Measurements from ENCODE around the gene RANBP17. TPM values are rescaled to one million over a fixed set of nuclear protein-coding genes. Genes with fewer than 3 reads are reported as not detected.

RANBP17 gene
- total RNA-seq, 4 donors from 2014 or later: 10.2 to 13.8 (median 10.9) TPM

- in situ Hi-C loops (cut with MboI; ENCODE audit: low pct_ligation_motif_present in 1 of 4, low pct_unique_long_range_greater_than_20kb in 1 of 4, low sequenced_read_pairs in 3 of 4): no loop called here
- DNase-seq: no peak
- TF ChIP-seq CTCF (IDR thresholded peaks at IDR 0.05) (no peak), EP300 (IDR thresholded peaks at IDR 0.05; ENCODE audit: low read depth) (no peak), POLR2AphosphoS5 (IDR thresholded peaks at IDR 0.05) (no peak), POLR2A (IDR thresholded peaks at IDR 0.05) (no peak)
- Histone ChIP-seq H3K36me3 (no peaks in the 10 kb centered on the region), H3K9me3 (peaks cover 20 to 36% of the 10 kb centered on the region in 2 donors), H3K4me3 (no peak overlapping the region), H3K27ac (no peak overlapping the region), H3K4me1 (no peaks in the 10 kb centered on the region), H3K27me3 (no peaks in the 10 kb centered on the region)
- intact Hi-C loops (cut with DNase I; ENCODE audit: low total_unique reads): no loop called here
- WGBS, 2 donors (ENCODE audit: low coverage in 1 of 2): 67 to 75% methylated on average over 2 of the region's 2 CpGs
These were observed 205.8 kb downstream of the RANBP17 start for GRCh38 chr5:171067540-171068130.

GRCh38 chr5:171074747-171075146 is 212.9 kb downstream of the RANBP17 start:
- H3K4me1 ChIP-seq: no peaks in the 10 kb centered on the region
- no peaks in the 10 kb centered on the region for H3K9me3 ChIP-seq
- in situ Hi-C loops (cut with MboI; ENCODE audit: low pct_ligation_motif_present in 1 of 4, low pct_unique_long_range_greater_than_20kb in 1 of 4, low sequenced_read_pairs in 3 of 4) (no loop called here), intact Hi-C loops (cut with DNase I; ENCODE audit: low total_unique reads) (no loop called here)
- no peak overlapping the region for H3K4me3 ChIP-seq
- H3K27me3 ChIP-seq: no peaks in the 10 kb centered on the region
- WGBS, 2 donors (ENCODE audit: low coverage in 1 of 2): 88 to 90% methylated on average over 5 of the region's 5 CpGs
- no peaks in the 10 kb centered on the region for H3K36me3 ChIP-seq
- H3K27ac ChIP-seq: no peak overlapping the region
- TF ChIP-seq CTCF (IDR thresholded peaks at IDR 0.05) (no peak), POLR2AphosphoS5 (IDR thresholded peaks at IDR 0.05) (no peak), EP300 (IDR thresholded peaks at IDR 0.05; ENCODE audit: low read depth) (no peak)
- no peak for DNase-seq

GRCh38 chr5:171080186-171080938 is 218.5 kb downstream of the RANBP17 start:
- no peak overlapping the region for H3K27ac ChIP-seq
- no peaks in the 10 kb centered on the region for H3K4me1 ChIP-seq
- intact Hi-C loops (cut with DNase I; ENCODE audit: low total_unique reads) (no loop called here), in situ Hi-C loops (cut with MboI; ENCODE audit: low pct_ligation_motif_present in 1 of 4, low pct_unique_long_range_greater_than_20kb in 1 of 4, low sequenced_read_pairs in 3 of 4) (no loop called here)
- no peak overlapping the region for H3K4me3 ChIP-seq
- DNase-seq: no peak
- no peaks in the 10 kb centered on the region for H3K27me3 ChIP-seq
- H3K36me3 ChIP-seq: no peaks in the 10 kb centered on the region
- H3K9me3 ChIP-seq: no peaks in the 10 kb centered on the region
- 53 to 69% methylated on average over 7 of the region's 7 CpGs for WGBS, 2 donors (ENCODE audit: low coverage in 1 of 2)
- TF ChIP-seq EP300 (IDR thresholded peaks at IDR 0.05; ENCODE audit: low read depth) (no peak), POLR2A (IDR thresholded peaks at IDR 0.05) (no peak), POLR2AphosphoS5 (IDR thresholded peaks at IDR 0.05) (no peak), CTCF (IDR thresholded peaks at IDR 0.05) (no peak)

GRCh38 chr5:171081319-171081718 is 219.5 kb downstream of the RANBP17 start:
- intact Hi-C loops (cut with DNase I; ENCODE audit: low total_unique reads) (no loop called here), in situ Hi-C loops (cut with MboI; ENCODE audit: low pct_ligation_motif_present in 1 of 4, low pct_unique_long_range_greater_than_20kb in 1 of 4, low sequenced_read_pairs in 3 of 4) (no loop called here)
- TF ChIP-seq EP300 (IDR thresholded peaks at IDR 0.05; ENCODE audit: low read depth) (no peak), POLR2AphosphoS5 (IDR thresholded peaks at IDR 0.05) (no peak), POLR2A (IDR thresholded peaks at IDR 0.05) (no peak), CTCF (IDR thresholded peaks at IDR 0.05) (no peak)
- no peaks in the 10 kb centered on the region for H3K9me3 ChIP-seq
- no peak for DNase-seq
- H3K27me3 ChIP-seq: no peaks in the 10 kb centered on the region
- no peaks in the 10 kb centered on the region for H3K4me1 ChIP-seq
- no peak overlapping the region for H3K27ac ChIP-seq
- WGBS, 2 donors (ENCODE audit: low coverage in 1 of 2): 50 to 64% methylated on average over 1 of the region's 1 CpG
- H3K4me3 ChIP-seq: no peak overlapping the region
- H3K36me3 ChIP-seq: no peaks in the 10 kb centered on the region
